Stimulated activated naive CD8-positive, alpha-beta T cell treated with anti-CD3 and anti-CD28 coated beads, Interleukin-15, amount 100 ng/mL, for 72 hours (primary cell): ENCODE measurements around the gene CCDC102A.
"Not testable (repeated sequence)": the region's sequence is repeated elsewhere in the genome, so short reads cannot be mapped to it uniquely, and the experiment has no call there.

Experiments used
- ATAC-seq: fragments of 150-1000 bp; cut with Tn5 transposase; 2 replicates; pipeline ENCODE4 v1.10.0; 2021; ENCODE audit warnings: mild to moderate bottlenecking, moderate library complexity
- DNase-seq, 2 donors: peaks; one replicate each; pipeline ENCODE4 v3.0.0; 2021 to 2022
- H3K27ac Mint-ChIP-seq, 2 donors: one replicate each; pipeline ENCODE4 v1.8.0; 2022; ENCODE audit warnings: mild to moderate bottlenecking in 2 of 2, mixed read lengths in 2 of 2, moderate library complexity in 2 of 2
- H3K27me3 Mint-ChIP-seq: one replicate; pipeline ENCODE4 v1.8.0; 2022; ENCODE audit warnings: mixed read lengths
- H3K4me1 Mint-ChIP-seq: one replicate; pipeline ENCODE4 v1.8.0; 2022; ENCODE audit warnings: mild to moderate bottlenecking, mixed read lengths
- H3K4me3 Mint-ChIP-seq, 2 donors: one replicate each; pipeline ENCODE4 v1.8.0; 2022; ENCODE audit warnings: mild to moderate bottlenecking in 2 of 2, mixed read lengths in 2 of 2, moderate library complexity in 1 of 2
- H3K9me3 Mint-ChIP-seq, 2 donors: one replicate each; pipeline ENCODE4 v1.8.0; 2022; ENCODE audit warnings: mixed read lengths in 2 of 2

CCDC102A gene

DNA sequence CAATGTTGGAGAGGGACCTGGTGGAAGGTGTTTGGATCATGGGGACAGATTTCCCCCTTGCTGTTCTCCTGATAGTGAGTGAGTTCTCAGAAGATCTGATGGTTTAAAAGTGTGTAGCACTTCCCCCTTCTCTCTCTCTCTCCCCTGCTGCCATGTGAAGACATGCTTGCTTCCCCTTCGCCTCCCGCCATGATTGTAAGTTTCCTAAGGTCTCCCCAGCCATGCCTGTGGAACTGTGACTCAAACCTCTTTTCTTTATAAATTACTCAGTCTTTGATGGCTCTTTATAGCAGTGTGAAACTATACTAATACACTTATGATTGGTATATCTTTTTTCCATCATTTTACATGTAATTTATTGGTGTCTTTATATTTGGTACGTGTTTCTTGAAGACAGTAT lies 19.5 kb upstream of the CCDC102A start:
- DNase-seq (no peak), ATAC-seq (peak; percentile 60)
- H3K27me3 Mint-ChIP-seq, result no peaks in the 10 kb centered on the region
- H3K9me3 Mint-ChIP-seq, result peaks cover 19 to 23% of the 10 kb centered on the region in 2 donors
- H3K4me1 Mint-ChIP-seq, result peaks cover 29% of the 10 kb centered on the region
- peak overlapping the region in 1 of 2 donors; percentile 17 for H3K27ac Mint-ChIP-seq
- no peak overlapping the region for H3K4me3 Mint-ChIP-seq

DNA sequence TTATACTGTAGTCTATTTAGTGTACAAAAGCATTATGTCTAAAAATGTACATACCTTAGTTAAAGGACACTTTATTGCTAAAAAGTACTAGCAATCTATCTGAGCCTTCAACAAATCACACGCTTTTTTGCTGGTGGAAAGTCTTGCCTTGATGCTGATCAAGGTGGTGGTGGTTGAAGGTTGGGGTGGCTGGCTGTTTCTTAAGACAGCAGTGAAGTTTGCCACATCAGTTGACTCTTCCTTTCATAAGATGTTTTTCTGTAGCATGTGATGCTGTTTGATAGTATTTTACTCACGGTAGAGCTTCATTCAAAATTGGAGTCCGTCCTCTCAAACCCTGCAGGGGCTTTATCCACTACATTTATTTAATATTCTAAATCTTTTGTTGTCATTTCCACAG lies 14.7 kb upstream of the CCDC102A start:
- no peak overlapping the region for H3K27ac Mint-ChIP-seq
- H3K4me3 Mint-ChIP-seq, result no peak overlapping the region
- no peaks in the 10 kb centered on the region for H3K27me3 Mint-ChIP-seq
- DNase-seq (no peak), ATAC-seq (no peak)
- peaks cover 5 to 7% of the 10 kb centered on the region in 2 donors for H3K9me3 Mint-ChIP-seq
- H3K4me1 Mint-ChIP-seq, result peaks cover 42% of the 10 kb centered on the region

DNA sequence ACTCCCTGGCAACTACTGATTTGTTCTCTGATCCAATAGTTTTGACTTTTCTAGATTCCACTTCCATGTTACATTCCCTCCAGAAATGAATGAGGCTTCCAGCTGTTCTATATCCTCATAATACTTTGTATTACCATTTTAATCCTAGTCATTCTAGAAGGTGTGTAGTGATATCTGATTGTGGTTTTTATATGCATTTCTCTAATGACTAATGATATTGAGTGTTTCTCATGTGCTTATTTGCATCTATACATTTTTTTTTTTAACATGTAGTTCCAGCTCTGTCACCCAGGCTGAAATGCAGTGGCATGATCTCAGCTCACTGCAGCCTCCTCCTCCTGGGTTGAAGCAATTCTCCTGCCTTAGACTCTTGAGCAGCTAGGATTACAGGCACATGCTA lies 13.4 kb upstream of the CCDC102A start:
- Mint-ChIP-seq H3K9me3 (no peaks in the 10 kb centered on the region), H3K27ac (no peak overlapping the region), H3K27me3 (no peaks in the 10 kb centered on the region), H3K4me1 (peaks cover 50% of the 10 kb centered on the region), H3K4me3 (no peak overlapping the region)
- DNase-seq, result no peak
- ATAC-seq, result peak; percentile 63

- Mint-ChIP-seq H3K4me3 (peak overlapping the region in 1 of 2 donors; percentile 33), H3K9me3 (no peaks in the 10 kb centered on the region), H3K27ac (no peak overlapping the region), H3K4me1 (peaks cover 63% of the 10 kb centered on the region), H3K27me3 (no peaks in the 10 kb centered on the region)
- no peak for DNase-seq
- ATAC-seq, result peak; percentile 55
Observed at GRCh38 chr16:57548408-57548807, 12.0 kb upstream of the CCDC102A start.

GRCh38 chr16:57547524-57547923 lies 11.2 kb upstream of the CCDC102A start:
- H3K9me3 Mint-ChIP-seq, ATAC-seq, DNase-seq, H3K27me3 Mint-ChIP-seq, H3K4me3 Mint-ChIP-seq: not testable (repeated sequence)
- Mint-ChIP-seq H3K27ac (peak overlapping the region in 1 of 2 donors; percentile 13), H3K4me1 (peaks cover 72% of the 10 kb centered on the region)

GRCh38 chr16:57544124-57544653 lies 7.8 kb upstream of the CCDC102A start:
- H3K27me3 Mint-ChIP-seq, result no peaks in the 10 kb centered on the region
- peaks cover 81% of the 10 kb centered on the region for H3K4me1 Mint-ChIP-seq
- H3K4me3 Mint-ChIP-seq, result peak overlapping the region; percentile 59 to 77
- peak overlapping the region; percentile 8 to 80 for H3K27ac Mint-ChIP-seq
- DNase-seq, result peak in 1 of 2 donors; percentile 33
- peak; percentile 71 for ATAC-seq
- H3K9me3 Mint-ChIP-seq, result no peaks in the 10 kb centered on the region

- peak overlapping the region; percentile 77 to 79 for H3K4me3 Mint-ChIP-seq
- ATAC-seq (no peak), DNase-seq (no peak)
- H3K27ac Mint-ChIP-seq, result peak overlapping the region; percentile 37 to 66
- no peaks in the 10 kb centered on the region for H3K27me3 Mint-ChIP-seq
- H3K9me3 Mint-ChIP-seq, result no peaks in the 10 kb centered on the region
- H3K4me1 Mint-ChIP-seq, result peaks cover 89% of the 10 kb centered on the region
Observed at GRCh38 chr16:57541754-57542435, 5.5 kb upstream of the CCDC102A start.

- no peak for DNase-seq
- H3K27me3 Mint-ChIP-seq, result no peaks in the 10 kb centered on the region
- H3K9me3 Mint-ChIP-seq, result no peaks in the 10 kb centered on the region
- ATAC-seq, result no peak
- H3K4me1 Mint-ChIP-seq, result peaks cover 90% of the 10 kb centered on the region
- peak overlapping the region in 1 of 2 donors; percentile 29 for H3K27ac Mint-ChIP-seq
- no peak overlapping the region for H3K4me3 Mint-ChIP-seq
Observed at GRCh38 chr16:57540906-57541753, 4.8 kb upstream of the CCDC102A start.

DNA sequence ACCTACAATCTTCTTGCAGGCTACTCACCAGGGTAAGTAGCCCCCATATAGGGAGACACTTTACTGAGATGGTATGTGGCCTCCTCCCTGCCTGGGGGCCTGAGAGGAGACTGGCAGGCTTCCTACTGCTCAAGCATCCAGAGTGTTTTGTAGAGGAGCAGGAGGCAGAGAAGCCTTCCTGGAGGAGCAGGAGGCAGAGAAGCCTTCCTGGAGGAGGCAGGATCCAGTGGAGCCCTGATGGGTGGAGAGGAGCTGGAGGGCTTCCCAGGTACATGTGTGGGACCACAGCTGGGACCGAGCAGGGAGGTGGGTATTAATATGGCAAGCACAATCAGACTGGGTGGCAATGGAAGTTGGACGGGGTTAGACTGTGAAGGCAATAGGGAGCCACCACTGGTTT lies 4.0 kb upstream of the CCDC102A start:
- H3K4me3 Mint-ChIP-seq, result no peak overlapping the region

GRCh38 chr16:57539072-57539796 lies 2.9 kb upstream of the CCDC102A start:
- ATAC-seq, result no peak
- DNase-seq, result no peak
- peak overlapping the region in 1 of 2 donors; percentile 94 for H3K27ac Mint-ChIP-seq

More for the DNA sequence above, 4.0 kb upstream of the CCDC102A start:
- DNase-seq, result no peak
- no peak for ATAC-seq
- peak overlapping the region in 1 of 2 donors; percentile 92 for H3K27ac Mint-ChIP-seq
- H3K27me3 Mint-ChIP-seq, result no peaks in the 10 kb centered on the region
- H3K9me3 Mint-ChIP-seq, result no peaks in the 10 kb centered on the region
- H3K4me1 Mint-ChIP-seq, result peaks cover 88% of the 10 kb centered on the region

DNA sequence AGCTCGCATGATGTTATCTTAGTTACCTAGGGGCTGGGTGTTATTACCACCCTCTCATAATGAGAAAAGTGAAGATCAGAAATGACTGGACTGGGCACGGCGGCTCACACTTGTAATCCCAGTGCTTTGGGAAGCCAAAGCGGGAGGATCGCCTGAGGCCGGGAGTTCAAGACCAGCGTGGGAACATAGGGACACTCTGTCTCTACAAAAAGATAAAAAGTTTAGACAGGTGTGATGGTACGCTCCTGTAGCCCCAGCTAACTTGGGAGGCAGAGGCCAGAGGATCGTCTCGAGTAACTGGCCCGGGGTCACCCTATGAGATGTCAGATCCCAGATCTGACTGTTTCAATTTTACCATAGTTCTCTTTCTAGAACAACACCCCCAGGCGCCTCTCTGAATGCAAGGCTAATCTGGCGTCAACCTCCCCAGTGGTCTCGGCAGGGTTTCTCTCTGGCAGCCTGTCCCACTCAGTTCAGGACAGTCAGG lies 1.9 kb upstream of the CCDC102A start:
- Mint-ChIP-seq H3K27me3 (no peaks in the 10 kb centered on the region), H3K9me3 (no peaks in the 10 kb centered on the region), H3K4me1 (peaks cover 88% of the 10 kb centered on the region), H3K4me3 (peak overlapping the region; percentile 84 to 91), H3K27ac (peak overlapping the region; percentile 80 to 94)
- ATAC-seq, result peak; percentile 44
- peak in 1 of 2 donors; percentile 73 for DNase-seq

More at GRCh38 chr16:57539072-57539796, 2.9 kb upstream of the CCDC102A start:
- Mint-ChIP-seq H3K4me3 (peak overlapping the region; percentile 84 to 91), H3K27me3 (no peaks in the 10 kb centered on the region), H3K9me3 (no peaks in the 10 kb centered on the region), H3K4me1 (peaks cover 88% of the 10 kb centered on the region)

GRCh38 chr16:57537581-57538234 lies 1.3 kb upstream of the CCDC102A start:
- DNase-seq, result peak in 1 of 2 donors; percentile 43
- Mint-ChIP-seq H3K4me3 (peak overlapping the region; percentile 84 to 91), H3K27me3 (no peaks in the 10 kb centered on the region), H3K4me1 (peaks cover 88% of the 10 kb centered on the region), H3K27ac (peak overlapping the region; percentile 80 to 94), H3K9me3 (no peaks in the 10 kb centered on the region)
- no peak for ATAC-seq

DNA sequence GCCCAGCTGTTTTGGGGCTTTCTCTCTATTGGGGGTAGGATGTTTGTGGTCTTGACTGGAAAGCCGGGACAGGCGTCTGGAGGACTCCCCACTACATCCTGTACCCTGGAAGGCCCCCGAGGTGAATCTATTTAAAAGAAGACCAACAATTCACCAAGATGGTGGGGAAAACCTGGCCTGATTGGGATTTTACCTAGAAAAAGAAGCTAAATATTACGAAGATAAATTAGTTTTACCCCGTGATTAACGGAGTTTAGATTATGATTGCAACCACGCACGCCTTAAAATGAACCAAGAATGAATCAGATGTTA lies 779 bp upstream of the CCDC102A start:
- ATAC-seq (peak; percentile 1), DNase-seq (no peak)
- Mint-ChIP-seq H3K4me1 (peaks cover 88% of the 10 kb centered on the region), H3K27me3 (no peaks in the 10 kb centered on the region), H3K9me3 (no peaks in the 10 kb centered on the region), H3K27ac (peak overlapping the region; percentile 94), H3K4me3 (peak overlapping the region; percentile 84 to 91)

DNA sequence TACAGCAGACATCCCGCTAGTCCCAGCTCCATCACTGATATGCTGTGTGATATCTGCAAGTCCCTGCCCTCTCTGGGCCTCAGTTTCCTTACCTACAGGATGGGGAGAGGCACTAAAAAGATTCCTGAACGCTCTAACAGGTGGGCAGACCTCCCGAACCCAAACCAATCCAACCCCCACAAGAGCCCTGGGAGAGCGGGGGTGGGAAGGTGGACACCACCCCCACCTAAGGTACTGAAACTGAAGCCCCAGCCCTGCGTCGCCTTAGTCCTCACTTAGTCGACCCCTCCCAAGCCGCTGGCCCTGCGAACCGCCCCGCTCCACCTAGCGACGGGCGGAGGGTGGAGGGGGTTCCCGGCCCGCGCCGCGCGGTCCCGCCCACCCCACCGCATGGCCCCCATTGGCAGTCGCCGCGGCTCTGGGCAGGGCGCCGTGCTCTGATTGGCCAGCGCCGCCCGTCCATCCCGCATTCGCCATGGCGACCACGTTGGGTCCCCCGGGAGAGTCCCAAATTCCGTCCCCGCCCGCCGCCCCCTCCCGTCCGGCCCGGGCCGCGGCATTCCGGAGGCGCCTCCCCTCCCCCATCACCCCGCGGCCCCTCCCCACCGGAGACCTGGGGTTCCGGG lies 578 bp downstream of the CCDC102A start:
- H3K27ac Mint-ChIP-seq, result peak overlapping the region; percentile 87 to 92
- no peaks in the 10 kb centered on the region for H3K27me3 Mint-ChIP-seq
- no peaks in the 10 kb centered on the region for H3K9me3 Mint-ChIP-seq
- H3K4me1 Mint-ChIP-seq, result peaks cover 88% of the 10 kb centered on the region
- DNase-seq (peak; percentile 91 to 96), ATAC-seq (peak; percentile 79)
- peak overlapping the region; percentile 75 to 85 for H3K4me3 Mint-ChIP-seq
